Raji (cell line): ENCODE data around the gene TFEB.

Experiments used
- POLR2A ChIP-seq: IDR thresholded peaks from 2 replicates; pipeline ENCODE4 v1.6.1; 2011; ENCODE audit warnings: low read depth, low read length, control low read depth; ENCODE audit not compliant: insufficient read depth

Gene TFEB

GRCh38 chr6:41675176-41675775 is 60.1 kb downstream of the TFEB start:
- no peak for TF ChIP-seq POLR2A

GRCh38 chr6:41674231-41675000 is 61.0 kb downstream of the TFEB start:
- TF ChIP-seq POLR2A: no peak

DNA sequence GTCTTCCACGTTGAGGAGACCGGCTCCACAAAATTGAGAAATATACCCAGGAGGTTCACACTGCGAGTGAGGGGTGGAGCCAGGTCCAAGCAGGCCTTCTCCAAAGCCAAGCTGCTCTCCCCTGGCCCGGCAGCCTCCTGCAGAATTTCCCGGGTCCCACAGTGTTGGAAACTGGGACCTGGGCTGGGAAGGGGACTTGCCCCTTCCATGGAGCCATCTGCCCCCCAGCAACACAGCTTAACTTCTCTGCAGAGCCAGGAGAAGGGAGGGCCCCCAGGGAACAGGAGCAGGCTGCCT is 61.8 kb downstream of the TFEB start:
- no peak for TF ChIP-seq POLR2A

- TF ChIP-seq POLR2A: no peak
These were observed 62.3 kb downstream of the TFEB start for GRCh38 chr6:41672816-41673703.

- TF ChIP-seq POLR2A: no peak
These were observed 63.4 kb downstream of the TFEB start for GRCh38 chr6:41672016-41672415.

- no peak for TF ChIP-seq POLR2A
These were observed 64.0 kb downstream of the TFEB start for GRCh38 chr6:41671376-41671775.

DNA sequence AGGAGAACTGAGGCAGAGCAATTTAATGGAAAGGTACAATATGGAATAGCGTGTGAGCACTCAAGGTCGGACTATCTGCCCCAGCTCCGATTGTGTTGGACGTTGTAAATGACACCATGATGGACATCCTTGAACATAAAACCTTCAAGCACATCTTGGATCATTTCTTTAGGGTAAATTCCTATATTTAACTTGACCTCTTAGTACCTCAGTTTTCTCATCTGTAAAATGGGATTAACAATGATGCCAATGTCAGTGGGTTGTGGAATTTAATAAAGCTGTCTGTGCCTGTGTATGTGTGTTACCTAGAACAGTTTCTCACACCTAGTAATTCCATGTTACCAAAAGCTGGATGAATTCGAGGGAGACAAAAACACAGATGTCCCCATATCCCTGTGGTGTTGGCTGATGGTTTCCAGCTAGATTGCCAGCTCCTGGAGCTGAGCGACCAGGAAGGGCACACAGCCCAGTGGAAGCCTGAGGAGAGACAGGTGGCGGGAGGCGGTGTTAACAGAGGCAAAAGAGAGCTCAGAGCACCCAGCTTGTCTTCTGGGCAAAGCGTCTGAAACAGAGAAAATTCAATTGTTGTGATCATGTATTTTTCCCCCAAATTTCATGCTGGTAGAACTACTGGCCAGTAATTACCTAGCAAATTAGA is 64.6 kb downstream of the TFEB start:
- TF ChIP-seq POLR2A: no peak

DNA sequence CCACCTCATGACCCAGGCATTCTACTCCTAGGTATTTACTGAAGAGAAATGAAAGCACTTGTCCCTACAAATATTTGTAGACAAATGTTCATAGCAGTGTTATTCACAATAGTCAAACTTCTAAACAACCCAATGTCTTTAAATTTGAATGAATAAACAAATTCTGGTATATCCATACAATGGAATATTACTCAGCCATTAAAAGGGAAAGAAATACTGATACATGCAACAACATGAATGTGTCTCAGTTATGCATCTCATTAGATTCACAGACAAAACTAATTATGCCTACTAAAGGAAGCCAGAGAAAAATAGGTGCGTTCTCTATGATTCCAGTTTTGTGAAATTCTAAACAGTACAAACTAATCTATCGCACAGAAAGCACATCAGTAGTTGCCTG is 66.4 kb downstream of the TFEB start:
- no peak for TF ChIP-seq POLR2A

- TF ChIP-seq POLR2A: no peak
These were observed 68.2 kb downstream of the TFEB start for GRCh38 chr6:41667195-41667594.

GRCh38 chr6:41664271-41664670 is 71.1 kb downstream of the TFEB start:
- no peak for TF ChIP-seq POLR2A

- no peak for TF ChIP-seq POLR2A
These were observed 71.8 kb downstream of the TFEB start for GRCh38 chr6:41663568-41663967.

- no peak for TF ChIP-seq POLR2A
These were observed 75.5 kb downstream of the TFEB start for GRCh38 chr6:41659935-41660334.

- no peak for TF ChIP-seq POLR2A
These were observed 76.8 kb downstream of the TFEB start for GRCh38 chr6:41658636-41659035.

- no peak for TF ChIP-seq POLR2A
These were observed 78.0 kb downstream of the TFEB start for GRCh38 chr6:41657131-41658094.

- no peak for TF ChIP-seq POLR2A
These were observed 79.3 kb downstream of the TFEB start for GRCh38 chr6:41656002-41656691.
